D721Med (cell line): ENCODE measurements around the gene C20orf141.
"Not testable (repeated sequence)": the region's sequence is repeated elsewhere in the genome, so short reads cannot be mapped to it uniquely, and the experiment has no call there.

Experiments
- DNase-seq: peaks from one replicate; pipeline ENCODE4 v3.0.0; 2011; ENCODE audit warnings: low spot score; ENCODE audit not compliant: insufficient read length
- FAIRE-seq: peaks from 2 replicates; lab custom pipeline; 2011; peaks lifted over from hg19 to GRCh38; lab: Jason Lieb, UNC
- TF ChIP-seq, protein P1 (sequence below): IDR thresholded peaks from 2 replicates; pipeline ENCODE4 v1.5.1; 2012; ENCODE audit warnings: mild to moderate bottlenecking, control low read depth; ENCODE audit not compliant: insufficient read depth; ENCODE audit errors: missing control alignments

C20orf141 gene

GRCh38 chr20:2806351-2806701 is 8.5 kb upstream of the C20orf141 start:
- TF ChIP-seq, protein P1, sequence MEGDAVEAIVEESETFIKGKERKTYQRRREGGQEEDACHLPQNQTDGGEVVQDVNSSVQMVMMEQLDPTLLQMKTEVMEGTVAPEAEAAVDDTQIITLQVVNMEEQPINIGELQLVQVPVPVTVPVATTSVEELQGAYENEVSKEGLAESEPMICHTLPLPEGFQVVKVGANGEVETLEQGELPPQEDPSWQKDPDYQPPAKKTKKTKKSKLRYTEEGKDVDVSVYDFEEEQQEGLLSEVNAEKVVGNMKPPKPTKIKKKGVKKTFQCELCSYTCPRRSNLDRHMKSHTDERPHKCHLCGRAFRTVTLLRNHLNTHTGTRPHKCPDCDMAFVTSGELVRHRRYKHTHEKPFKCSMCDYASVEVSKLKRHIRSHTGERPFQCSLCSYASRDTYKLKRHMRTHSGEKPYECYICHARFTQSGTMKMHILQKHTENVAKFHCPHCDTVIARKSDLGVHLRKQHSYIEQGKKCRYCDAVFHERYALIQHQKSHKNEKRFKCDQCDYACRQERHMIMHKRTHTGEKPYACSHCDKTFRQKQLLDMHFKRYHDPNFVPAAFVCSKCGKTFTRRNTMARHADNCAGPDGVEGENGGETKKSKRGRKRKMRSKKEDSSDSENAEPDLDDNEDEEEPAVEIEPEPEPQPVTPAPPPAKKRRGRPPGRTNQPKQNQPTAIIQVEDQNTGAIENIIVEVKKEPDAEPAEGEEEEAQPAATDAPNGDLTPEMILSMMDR, result no peak
- DNase-seq (no peak), FAIRE-seq (no peak)

GRCh38 chr20:2807019-2807418 is 7.8 kb upstream of the C20orf141 start:
- DNase-seq, result no peak
- TF ChIP-seq, protein P1, result no peak
- no peak for FAIRE-seq

- FAIRE-seq, DNase-seq: not testable (repeated sequence)
Observed at GRCh38 chr20:2807929-2808328, 6.9 kb upstream of the C20orf141 start.

DNA sequence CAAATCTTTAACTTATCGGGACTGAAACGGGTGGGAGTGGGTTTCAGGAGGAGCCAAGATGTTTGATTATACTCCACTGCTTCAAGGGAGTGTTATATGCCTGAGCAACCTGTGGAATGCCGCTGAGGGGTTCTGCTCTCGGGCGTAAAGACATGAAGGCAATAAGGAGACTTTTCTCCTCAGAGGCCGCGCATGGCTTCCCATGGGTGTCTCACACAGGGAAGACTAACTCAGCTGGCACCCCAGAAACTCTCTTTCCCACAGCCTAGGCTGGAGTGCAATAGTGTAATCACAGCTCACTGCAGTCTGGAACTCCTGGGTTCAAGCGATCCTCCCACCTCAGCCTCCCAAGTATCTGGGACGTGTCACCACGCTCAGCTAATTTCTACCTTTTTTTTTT is 5.1 kb upstream of the C20orf141 start:
- DNase-seq, result no peak
- no peak for FAIRE-seq
- TF ChIP-seq, protein P1, result no peak

GRCh38 chr20:2812189-2812588 is 2.6 kb upstream of the C20orf141 start:
- FAIRE-seq (no peak), DNase-seq (no peak)
- TF ChIP-seq, protein P1, result no peak

DNA sequence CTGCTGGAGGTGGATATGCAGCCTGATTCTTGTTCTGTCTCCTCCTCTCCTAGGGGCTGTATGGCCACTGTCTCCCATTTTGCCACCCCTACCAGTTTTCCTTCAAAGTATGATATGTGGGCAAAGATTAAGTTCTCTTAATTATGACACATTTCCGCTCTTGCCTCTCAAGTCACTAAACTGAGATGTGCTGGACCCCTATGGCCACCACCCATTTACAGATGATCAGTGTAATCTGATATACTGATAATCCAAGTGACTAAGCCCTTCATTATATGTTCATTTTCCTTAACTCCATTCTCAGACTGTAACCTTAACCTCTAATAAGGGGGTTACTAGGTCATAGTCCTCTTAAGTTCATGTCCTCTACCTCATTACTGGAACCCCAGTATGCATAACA is 711 bp upstream of the C20orf141 start:
- no peak for FAIRE-seq
- no peak for DNase-seq
- TF ChIP-seq, protein P1, result no peak

GRCh38 chr20:2815242-2815900 is 584 bp downstream of the C20orf141 start:
- no peak for DNase-seq
- TF ChIP-seq, protein P1, result no peak
- no peak for FAIRE-seq

- DNase-seq (no peak), FAIRE-seq (no peak)
- TF ChIP-seq, protein P1, result no peak
Observed at GRCh38 chr20:2816030-2816582, 1.3 kb downstream of the C20orf141 start, which contains the start of gene TMEM239. Gene TMEM239 (plus strand): TSS chr20:2816364. CDS start chr20:2816555, 191 bp downstream.
